Testis (tissue), 2 donors: ENCODE results near the gene PLXNA1.

Source experiments
- CTCF ChIP-seq, 3 experiments: fragments of 450-650 bp in 2 of 3; fragments of 200-600 bp in 1 of 3; sonication (generic) in 1 of 3; IDR thresholded peaks; one replicate each; pipeline ENCODE4 v1.5.1; 2016 to 2019; ENCODE audit warnings: antibody characterized with exemption in 3 of 3, mild to moderate bottlenecking in 2 of 3, moderate library complexity in 1 of 3
- POLR2A ChIP-seq: fragments of 450-650 bp; IDR thresholded peaks from one replicate; pipeline ENCODE4 v1.6.1; 2017; ENCODE audit warnings: antibody characterized with exemption, mild to moderate bottlenecking, moderate library complexity

GRCh38 chr3:126998320-126998719 is 15.4 kb downstream of the PLXNA1 start:
- TF ChIP-seq CTCF (IDR thresholded peaks at IDR 0.05) = no peak
- no peak for TF ChIP-seq POLR2A
